GM12878 (cell line): ENCODE results near the gene KCNN3.
A peak's percentile ranks its signal among the peaks of the same experiment; 100 is the strongest.

Source experiments
- ATF3 ChIP-seq: IDR thresholded peaks from 2 replicates; pipeline ENCODE4 v1.6.1; 2011; ENCODE audit warnings: low read depth, mild to moderate bottlenecking, low read length, moderate library complexity, borderline replicate concordance; ENCODE audit errors: extremely low read depth
- CBX5 ChIP-seq: sonication (generic); IDR thresholded peaks from 2 replicates; pipeline ENCODE4 v1.6.1; 2016; ENCODE audit warnings: low read depth, moderate library complexity, mild to moderate bottlenecking, inconsistent platforms
- CTCF ChIP-seq, 3 experiments: IDR thresholded peaks in 2 of 3; conservative IDR thresholded peaks in 1 of 3; 2 replicates each; pipeline ENCODE4 v1.5.1; 2011; ENCODE audit warnings: low read depth in 3 of 3, low read length in 3 of 3, mild to moderate bottlenecking in 3 of 3, control low read depth in 2 of 3, moderate library complexity in 2 of 3, inconsistent platforms in 1 of 3, mixed read lengths in 1 of 3; ENCODE audit not compliant: control insufficient read depth in 2 of 3, insufficient read depth in 1 of 3; ENCODE audit errors: extremely low read depth in 1 of 3
- DPF2 ChIP-seq: fragments of 450-650 bp; IDR thresholded peaks from 2 replicates; pipeline ENCODE4 v1.6.1; 2017; ENCODE audit warnings: mild to moderate bottlenecking
- EP300 ChIP-seq, 2 experiments: fragments of 150-350 bp in 1 of 2; IDR thresholded peaks; 2 replicates each; pipeline ENCODE4 v1.6.1; 2011 to 2012; ENCODE audit warnings: low read depth in 2 of 2, low read length in 2 of 2, borderline replicate concordance in 1 of 2, improper control_type of control experiment in 1 of 2, inconsistent platforms in 1 of 2; ENCODE audit not compliant: control insufficient read depth in 1 of 2
- POLR2A ChIP-seq: IDR thresholded peaks from 2 replicates; pipeline ENCODE4 v1.6.1; 2011; ENCODE audit warnings: low read depth, mild to moderate bottlenecking, low read length
- POLR2AphosphoS5 ChIP-seq: IDR thresholded peaks from 2 replicates; pipeline ENCODE4 v1.6.1; 2011; ENCODE audit warnings: mild to moderate bottlenecking, low read length, inconsistent platforms
- SP1 ChIP-seq: IDR thresholded peaks from one replicate; pipeline ENCODE4 v1.6.1; 2011; ENCODE audit warnings: low read depth, low read length
- TAF1 ChIP-seq: IDR thresholded peaks from 2 replicates; pipeline ENCODE4 v1.6.1; 2011; ENCODE audit warnings: mild to moderate bottlenecking, low read depth, low read length, borderline replicate concordance
- ZBTB40 ChIP-seq: fragments of 450-650 bp; IDR thresholded peaks from 2 replicates; pipeline ENCODE4 v1.6.1; 2016; ENCODE audit warnings: mild to moderate bottlenecking, moderate library complexity, borderline replicate concordance
- ZNF384 ChIP-seq: IDR thresholded peaks from 2 replicates; pipeline ENCODE4 v1.6.1; 2012; ENCODE audit warnings: low read depth, mild to moderate bottlenecking, low read length, improper control_type of control experiment, borderline replicate concordance

GRCh38 chr1:154819628-154820590, 50.2 kb downstream of the KCNN3 start:
- TF ChIP-seq ZBTB40 (no peak), CTCF (IDR thresholded peaks at IDR 0.05 in 2 of 3, conservative IDR thresholded peaks at IDR 0.05 in 1 of 3; ENCODE audit: control insufficient read depth in 2 of 3, extremely low read depth in 1 of 3, insufficient read depth in 1 of 3, low read depth in 3 of 3, low read length in 3 of 3) (peak; percentile 11 to 59 (median 48)), DPF2 (no peak), CBX5 (no peak), TAF1 (no peak), SP1 (no peak), EP300 (IDR thresholded peaks at IDR 0.05; ENCODE audit: borderline replicate concordance in 1 of 2, control insufficient read depth in 1 of 2, low read depth in 2 of 2, low read length in 2 of 2) (no peak), POLR2A (no peak), ZNF384 (no peak), ATF3 (no peak), POLR2AphosphoS5 (no peak)
